Measurements from ENCODE around the gene ZNF805. TPM values are rescaled to one million over a fixed set of nuclear protein-coding genes. Genes with fewer than 3 reads are reported as not detected.

Gene ZNF805
- total RNA-seq, 4 donors from 2014 or later, result 17.4 to 27.8 (median 19.9) TPM

DNA sequence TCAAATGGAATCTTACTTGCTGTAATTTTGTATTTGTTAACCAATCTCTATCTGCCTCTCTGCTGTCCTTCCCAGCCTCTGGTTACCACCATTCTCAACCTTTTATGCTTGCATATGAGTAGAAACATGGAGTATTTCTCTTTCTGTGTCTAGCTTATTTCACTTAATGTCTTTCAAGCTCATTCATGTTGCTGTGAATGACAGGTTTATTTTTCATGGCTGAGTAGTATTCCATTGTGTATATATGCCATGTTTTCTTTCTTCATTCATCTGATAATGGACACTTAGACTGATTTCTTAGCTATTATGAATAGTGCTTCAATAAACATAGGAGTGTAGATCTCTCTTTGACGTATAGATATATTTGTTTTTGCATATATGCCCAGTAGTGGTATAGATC lies 53.3 kb downstream of the ZNF805 start:
- Histone ChIP-seq H3K9me3 (peaks cover 0 to 70% (median 4%) of the 10 kb centered on the region in 3 donors), H3K27ac (no peak overlapping the region), H3K4me3 (no peak overlapping the region), H3K36me3 (peaks cover 20 to 91% of the 10 kb centered on the region in 2 donors), H3K4me1 (no peaks in the 10 kb centered on the region), H3K27me3 (no peaks in the 10 kb centered on the region)
- TF ChIP-seq POLR2AphosphoS5 (IDR thresholded peaks at IDR 0.05), result no peak
- no peak for TF ChIP-seq EP300 (IDR thresholded peaks at IDR 0.05)
- TF ChIP-seq, protein P1, sequence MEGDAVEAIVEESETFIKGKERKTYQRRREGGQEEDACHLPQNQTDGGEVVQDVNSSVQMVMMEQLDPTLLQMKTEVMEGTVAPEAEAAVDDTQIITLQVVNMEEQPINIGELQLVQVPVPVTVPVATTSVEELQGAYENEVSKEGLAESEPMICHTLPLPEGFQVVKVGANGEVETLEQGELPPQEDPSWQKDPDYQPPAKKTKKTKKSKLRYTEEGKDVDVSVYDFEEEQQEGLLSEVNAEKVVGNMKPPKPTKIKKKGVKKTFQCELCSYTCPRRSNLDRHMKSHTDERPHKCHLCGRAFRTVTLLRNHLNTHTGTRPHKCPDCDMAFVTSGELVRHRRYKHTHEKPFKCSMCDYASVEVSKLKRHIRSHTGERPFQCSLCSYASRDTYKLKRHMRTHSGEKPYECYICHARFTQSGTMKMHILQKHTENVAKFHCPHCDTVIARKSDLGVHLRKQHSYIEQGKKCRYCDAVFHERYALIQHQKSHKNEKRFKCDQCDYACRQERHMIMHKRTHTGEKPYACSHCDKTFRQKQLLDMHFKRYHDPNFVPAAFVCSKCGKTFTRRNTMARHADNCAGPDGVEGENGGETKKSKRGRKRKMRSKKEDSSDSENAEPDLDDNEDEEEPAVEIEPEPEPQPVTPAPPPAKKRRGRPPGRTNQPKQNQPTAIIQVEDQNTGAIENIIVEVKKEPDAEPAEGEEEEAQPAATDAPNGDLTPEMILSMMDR (IDR thresholded peaks at IDR 0.05), result no peak
- no peak for TF ChIP-seq POLR2A (IDR thresholded peaks at IDR 0.05)
- WGBS, 2 donors (ENCODE audit: low coverage in 1 of 2), result 83 to 100% methylated on average over 1 of the region's 1 CpG
- ATAC-seq, result no peak

DNA sequence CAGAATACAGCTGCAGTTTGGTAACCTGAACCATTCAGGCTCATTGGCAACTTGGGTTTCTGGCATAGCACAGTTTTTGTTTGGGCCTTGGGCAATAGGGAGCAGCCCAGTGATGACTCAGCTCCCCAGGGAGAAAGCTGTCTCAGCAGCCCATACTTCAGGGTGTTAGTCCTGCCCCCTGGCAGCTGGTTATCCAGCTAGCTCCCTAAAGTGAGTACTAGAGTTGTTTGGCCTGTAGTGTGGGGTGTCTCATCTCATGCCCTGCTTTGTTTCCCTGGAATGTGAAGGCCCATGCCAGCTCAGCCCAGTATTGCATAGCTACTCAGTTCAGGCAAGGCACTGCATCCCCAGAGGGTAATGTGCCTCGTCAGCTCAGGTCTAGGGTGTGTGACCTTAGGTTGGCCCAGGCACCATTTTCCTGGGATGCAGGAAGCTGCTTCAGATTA lies 61.6 kb downstream of the ZNF805 start:
- Histone ChIP-seq H3K36me3 (peaks cover 0 to 81% of the 10 kb centered on the region in 2 donors), H3K27me3 (no peaks in the 10 kb centered on the region), H3K4me1 (peaks cover 0 to 27% (median 0%) of the 10 kb centered on the region in 3 donors), H3K27ac (no peak overlapping the region), H3K4me3 (no peak overlapping the region), H3K9me3 (peaks cover 0 to 10% (median 0%) of the 10 kb centered on the region in 3 donors)
- no CpG with 5 or more reads among the region's 1 CpG for WGBS, 2 donors (ENCODE audit: low coverage in 1 of 2)
- TF ChIP-seq POLR2A (IDR thresholded peaks at IDR 0.05) (no peak), POLR2AphosphoS5 (IDR thresholded peaks at IDR 0.05) (no peak), EP300 (IDR thresholded peaks at IDR 0.05) (no peak)
- TF ChIP-seq, protein P1 (IDR thresholded peaks at IDR 0.05), result no peak
- no peak for ATAC-seq

DNA sequence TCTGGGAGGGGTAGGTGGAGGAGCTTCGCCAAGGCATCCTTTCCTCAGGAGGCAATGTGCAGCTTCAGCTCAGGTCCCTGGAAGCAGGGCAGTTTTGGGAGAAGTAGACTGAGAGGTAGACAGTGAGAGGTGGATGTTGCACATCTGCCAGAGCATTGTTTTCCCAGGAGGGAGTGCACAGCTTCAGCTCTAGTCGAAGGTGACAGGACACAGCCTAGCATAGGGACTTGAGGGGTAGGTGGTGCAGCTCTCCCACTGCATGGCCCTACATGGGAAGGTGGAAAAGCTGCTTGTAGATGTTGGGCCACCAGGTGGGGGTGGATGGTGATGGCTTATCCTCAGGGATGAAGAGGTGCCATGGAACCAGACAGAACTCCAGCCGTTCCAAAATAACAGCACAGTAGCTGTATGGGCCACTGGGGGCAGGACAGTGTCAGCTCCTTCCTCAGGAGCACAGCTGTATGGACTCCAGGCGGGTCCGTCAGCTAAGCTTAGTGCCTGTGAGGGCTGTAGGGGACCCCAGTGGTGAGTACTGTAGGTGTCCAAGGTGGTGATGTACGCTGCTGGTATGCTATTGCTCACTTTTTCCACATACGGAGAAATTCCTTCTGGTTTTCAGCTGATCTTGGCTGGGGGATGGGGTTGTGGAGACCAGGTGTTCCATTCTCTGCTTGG lies 62.4 kb downstream of the ZNF805 start:
- no peak overlapping the region for H3K27ac ChIP-seq
- H3K36me3 ChIP-seq, result peaks cover 0 to 74% of the 10 kb centered on the region in 2 donors
- TF ChIP-seq, protein P1 (IDR thresholded peaks at IDR 0.05), result no peak
- TF ChIP-seq EP300 (IDR thresholded peaks at IDR 0.05), result no peak
- no peak for TF ChIP-seq POLR2A (IDR thresholded peaks at IDR 0.05)
- H3K27me3 ChIP-seq, result no peaks in the 10 kb centered on the region
- peaks cover 0 to 27% (median 0%) of the 10 kb centered on the region in 3 donors for H3K4me1 ChIP-seq
- 66% methylated on average over 2 of the region's 7 CpGs; no CpG with 5 or more reads in 1 of the 2 donors for WGBS, 2 donors (ENCODE audit: low coverage in 1 of 2)
- H3K9me3 ChIP-seq, result peaks cover 0 to 10% (median 0%) of the 10 kb centered on the region in 3 donors
- no peak overlapping the region for H3K4me3 ChIP-seq
- no peak for ATAC-seq

Other genes starting within 250 kb of the ZNF805 start
- gene USP29, start 120.6 kb upstream of the ZNF805 start, total RNA-seq, result not detected
- not detected for gene ZIM3, start 95.4 kb upstream of the ZNF805 start, total RNA-seq
- gene DUXA, start 73.1 kb upstream of the ZNF805 start, total RNA-seq, result not detected
- gene ZNF264, start 49.1 kb upstream of the ZNF805 start, total RNA-seq, result 10 to 100 TPM; 37.2 to 61.3 (median 41.5) TPM
- 1 to 10 TPM in 2 of 4 donors, under 1 TPM in 1, not detected in 1; 0.57 to 3.6 (median 1.1) TPM for gene AURKC, start 9.6 kb upstream of the ZNF805 start, total RNA-seq
- 10 to 100 TPM; 40.4 to 76.3 (median 65.3) TPM for gene ZNF460, start 39.9 kb downstream of the ZNF805 start, total RNA-seq
- gene ZNF543, start 79.8 kb downstream of the ZNF805 start, total RNA-seq, result 10 to 100 TPM in 1 of 4 donors, 1 to 10 TPM in 3; 9.3 to 11.7 (median 9.7) TPM
- gene ZNF304, start 110.6 kb downstream of the ZNF805 start, total RNA-seq, result 10 to 100 TPM in 3 of 4 donors, 1 to 10 TPM in 1; 9.2 to 12.2 (median 10.9) TPM
- gene TRAPPC2B, start 122.9 kb downstream of the ZNF805 start, total RNA-seq, result 10 to 100 TPM in 3 of 4 donors, 1 to 10 TPM in 1; 9.0 to 17.0 (median 13.2) TPM
- 1 to 10 TPM; 1.0 to 4.8 (median 2.0) TPM for gene ZNF547, start 122.9 kb downstream of the ZNF805 start, total RNA-seq
- 10 to 100 TPM; 17.9 to 36.8 (median 21.8) TPM for gene ZNF548, start 149.2 kb downstream of the ZNF805 start, total RNA-seq
- 10 to 100 TPM in 3 of 4 donors, 1 to 10 TPM in 1; 9.1 to 21.0 (median 11.9) TPM for gene ZNF17, start 170.5 kb downstream of the ZNF805 start, total RNA-seq
- 10 to 100 TPM in 1 of 4 donors, 1 to 10 TPM in 3; 4.8 to 10.6 (median 6.8) TPM for gene ZNF749, start 194.7 kb downstream of the ZNF805 start, total RNA-seq
- 1 to 10 TPM in 2 of 4 donors, under 1 TPM in 2; 0.57 to 2.3 (median 1.5) TPM for gene VN1R1, start 216.5 kb downstream of the ZNF805 start, total RNA-seq
- 10 to 100 TPM in 2 of 4 donors, 1 to 10 TPM in 2; 5.8 to 15.5 (median 11.7) TPM for gene ZNF772, start 236.9 kb downstream of the ZNF805 start, total RNA-seq
- 10 to 100 TPM in 2 of 4 donors, 1 to 10 TPM in 2; 6.4 to 30.8 (median 10.1) TPM for gene ZNF419, start 247.1 kb downstream of the ZNF805 start, total RNA-seq

Measured in gastroesophageal sphincter (tissue), 4 donors.